CD4-positive, alpha-beta memory T cell (primary cell): ENCODE results near the gene PAIP2. TPM values are rescaled to one million over a fixed set of nuclear protein-coding genes. Genes with fewer than 3 reads are reported as not detected.

Experiments
- CTCF ChIA-PET: fragments of 350-600 bp; sonication (Branson Sonifier 250); formaldehyde crosslinking; loops from one replicate; lab custom pipeline; 2021; ENCODE audit warnings: inconsistent platforms; ENCODE audit not compliant: partially characterized antibody; lab: Charles Lee
- POLR2A ChIA-PET: fragments of 350-600 bp; sonication (Branson Sonifier 250); formaldehyde crosslinking; loops from one replicate; lab custom pipeline; 2021; ENCODE audit not compliant: partially characterized antibody; lab: Charles Lee
- DNase-seq, 5 donors: peaks; one replicate each; pipeline versions ENCODE4 v3.0.0 to v3.0.0-alpha.2; 2020 to 2022; ENCODE audit warnings: mixed read lengths in 1 of 5
- H3K27ac ChIP-seq: one replicate; pipeline ENCODE4 v1.7.0; 2013; ENCODE audit warnings: low read depth, low read length
- H3K27me3 ChIP-seq: 2 replicates; pipeline ENCODE4 v1.7.0; 2013; ENCODE audit warnings: mild to moderate bottlenecking, low read length, moderate library complexity; ENCODE audit not compliant: insufficient read depth
- H3K36me3 ChIP-seq: 2 replicates; pipeline ENCODE4 v1.7.0; 2013; ENCODE audit warnings: mild to moderate bottlenecking, low read length, moderate library complexity; ENCODE audit not compliant: insufficient read depth
- H3K4me1 ChIP-seq: 2 replicates; pipeline ENCODE4 v1.7.0; 2013; ENCODE audit warnings: mild to moderate bottlenecking, low read length, moderate library complexity; ENCODE audit not compliant: insufficient read depth
- H3K4me3 ChIP-seq, 2 donors: one replicate each; pipeline ENCODE4 v1.7.0; 2013; ENCODE audit warnings: low read length in 2 of 2, mild to moderate bottlenecking in 1 of 2
- H3K9me3 ChIP-seq, 2 donors: one replicate each; pipeline ENCODE4 v1.7.0; 2013; ENCODE audit warnings: low read length in 2 of 2, control low read depth in 1 of 2; ENCODE audit not compliant: control insufficient read depth in 1 of 2
- H3K27ac Mint-ChIP-seq, 7 donors: one replicate each; pipeline ENCODE4 v1.8.0; 2020 to 2021; ENCODE audit warnings: mixed read lengths in 7 of 7, mild to moderate bottlenecking in 6 of 7, inconsistent platforms in 3 of 7, moderate library complexity in 3 of 7
- H3K27me3 Mint-ChIP-seq, 2 donors: one replicate each; pipeline ENCODE4 v1.8.0; 2020 to 2021; ENCODE audit warnings: mixed read lengths in 2 of 2
- H3K36me3 Mint-ChIP-seq, 2 donors: one replicate each; pipeline ENCODE4 v1.8.0; 2020 to 2021; ENCODE audit warnings: mixed read lengths in 2 of 2, inconsistent platforms in 1 of 2, mild to moderate bottlenecking in 1 of 2
- H3K4me1 Mint-ChIP-seq, 4 donors: one replicate each; pipeline ENCODE4 v1.8.0; 2020 to 2021; ENCODE audit warnings: mixed read lengths in 4 of 4, mild to moderate bottlenecking in 1 of 4
- H3K4me3 Mint-ChIP-seq, 8 donors: one replicate each; pipeline ENCODE4 v1.8.0; 2020 to 2021; ENCODE audit warnings: mixed read lengths in 8 of 8, mild to moderate bottlenecking in 7 of 8, moderate library complexity in 6 of 8, inconsistent platforms in 3 of 8
- H3K9me3 Mint-ChIP-seq, 8 donors: one replicate each; pipeline ENCODE4 v1.8.0; 2020 to 2021; ENCODE audit warnings: mixed read lengths in 8 of 8, mild to moderate bottlenecking in 5 of 8, inconsistent platforms in 3 of 8, moderate library complexity in 1 of 8
- intact Hi-C: fragments of 100-400 bp; cut with micrococcal nuclease; formaldehyde crosslinking; loops from one replicate; pipeline ENCODE4 v1.15.1; 2023
- polyA plus RNA-seq, 2 donors: library from polyadenylated mRNA; unstranded; fragments of 300-500 nt; fragmentation: Illumina TruSeq; gene quantifications; one replicate each; pipeline ENCODE4 v1.2.3, GENCODE V29; 2021
- total RNA-seq, 2 experiments: library from RNA; stranded (reverse); gene quantifications; one replicate each; pipeline ENCODE4 v1.2.3, GENCODE V29; 2021

The PAIP2 gene
- total RNA-seq (100 to 1,000 TPM; 109 to 112 TPM), polyA plus RNA-seq (100 to 1,000 TPM; 309 to 503 TPM)

- Histone ChIP-seq H3K9me3 (no peaks in the 10 kb centered on the region), H3K4me3 (peak within 1 kb of the TSS; percentile 83 to 99), H3K27me3 (no peaks in the 10 kb centered on the region), H3K4me1 (peaks cover 35% of the 10 kb centered on the region), H3K27ac (peak within 1 kb of the TSS; percentile 98), H3K36me3 (no peaks in the 10 kb centered on the region)
- intact Hi-C loops: loop anchor here (1.0 to 5.0 kb wide), 9 partner anchors 49 to 773 kb away; partner anchors contain the start of genes HSPA9, MATR3, PURA and SIL1
- POLR2A ChIA-PET: interaction anchor here (0.6 to 6.1 kb wide), 38 partner anchors 8 to 1587 kb away, joined by 3 to 149 read pairs (median 5); partner anchors contain the start of genes DNAJC18, EGR1, HNRNPA0 and HSPA9
- CTCF ChIA-PET: interaction anchor here (0.7 to 3.1 kb wide), 24 partner anchors 9 to 170 kb away, joined by 3 to 21 read pairs (median 4); partner anchors contain the start of genes MATR3 and SPATA24
- peak; percentile 96 to 99 (median 97) for DNase-seq
- Mint-ChIP-seq H3K9me3 (peaks cover 0 to 5% (median 0%) of the 10 kb centered on the region in 8 donors), H3K27me3 (no peaks in the 10 kb centered on the region), H3K27ac (peak within 1 kb of the TSS; percentile 97 to 100 (median 99)), H3K4me1 (peaks cover 34 to 62% (median 51%) of the 10 kb centered on the region in 4 donors), H3K4me3 (peak within 1 kb of the TSS; percentile 94 to 100 (median 97)), H3K36me3 (peaks cover 15 to 30% of the 10 kb centered on the region in 2 donors)
Observed at GRCh38 chr5:139341689-139342422, at the start of gene PAIP2. Gene PAIP2, plus strand, starts transcription at chr5:139341854. Its CDS starts 21,931 bp downstream, at chr5:139363785.

- POLR2A ChIA-PET: interaction anchor here (0.6 to 5.4 kb wide), 34 partner anchors 9 to 1418 kb away, joined by 3 to 149 read pairs (median 5); partner anchors contain the start of genes CTNNA1, ETF1, HSPA9 and PAIP2
- H3K36me3 Mint-ChIP-seq: peaks cover 0 to 35% of the 10 kb centered on the region in 2 donors
- no peaks in the 10 kb centered on the region for H3K9me3 Mint-ChIP-seq
Observed at GRCh38 chr5:139293202-139293506, 48.5 kb upstream of the PAIP2 start.

GRCh38 chr5:139293507-139294373 is 47.9 kb upstream of the PAIP2 start, which contains the start of gene MATR3:
Gene MATR3, plus strand, starts transcription at chr5:139293740. Its CDS starts 13,676 bp downstream, at chr5:139307416.
- H3K9me3 ChIP-seq: no peaks in the 10 kb centered on the region
- Mint-ChIP-seq H3K4me1 (peaks cover 31 to 54% (median 38%) of the 10 kb centered on the region in 4 donors), H3K36me3 (peaks cover 0 to 39% of the 10 kb centered on the region in 2 donors), H3K27ac (peak within 1 kb of the TSS; percentile 97 to 99 (median 99)), H3K9me3 (no peaks in the 10 kb centered on the region), H3K4me3 (peak within 1 kb of the TSS; percentile 97 to 99 (median 98)), H3K27me3 (no peaks in the 10 kb centered on the region)
- H3K4me3 ChIP-seq: peak within 1 kb of the TSS; percentile 86 to 87
- no peaks in the 10 kb centered on the region for H3K27me3 ChIP-seq
- ChIA-PET POLR2A (interaction anchor here (0.6 to 5.4 kb wide), 41 partner anchors 9 to 1540 kb away, joined by 3 to 149 read pairs (median 5); partner anchors contain the start of genes CTNNA1, DNAJC18, ETF1 and HNRNPA0), CTCF (interaction anchor here (1.0 to 3.4 kb wide), 9 partner anchors 11 to 830 kb away, joined by 3 to 15 read pairs (median 3); partner anchors contain the start of gene PAIP2)
- intact Hi-C loops: loop anchor here (1.0 to 5.0 kb wide), 11 partner anchors 9 to 1541 kb away; partner anchors contain the start of genes ETF1, HNRNPA0, HSPA9 and PAIP2
- peaks cover 48% of the 10 kb centered on the region for H3K4me1 ChIP-seq
- H3K27ac ChIP-seq: peak within 1 kb of the TSS; percentile 100
- peak; percentile 91 to 94 (median 93) for DNase-seq
- no peaks in the 10 kb centered on the region for H3K36me3 ChIP-seq

More at GRCh38 chr5:139293202-139293506, 48.5 kb upstream of the PAIP2 start:
- Mint-ChIP-seq H3K27me3 (no peaks in the 10 kb centered on the region), H3K27ac (peak overlapping the region; percentile 97 to 99 (median 99)), H3K4me3 (peak overlapping the region; percentile 97 to 99 (median 98)), H3K4me1 (peaks cover 26 to 48% (median 33%) of the 10 kb centered on the region in 4 donors)
- DNase-seq: no peak
- H3K4me1 ChIP-seq: peaks cover 43% of the 10 kb centered on the region
- H3K9me3 ChIP-seq: no peaks in the 10 kb centered on the region
- H3K36me3 ChIP-seq: no peaks in the 10 kb centered on the region
- intact Hi-C loops: loop anchor here (1.0 to 5.0 kb wide), 9 partner anchors 19 to 1541 kb away; partner anchors contain the start of genes ETF1, HNRNPA0, HSPA9 and PAIP2
- H3K27ac ChIP-seq: peak overlapping the region; percentile 100
- no peaks in the 10 kb centered on the region for H3K27me3 ChIP-seq
- CTCF ChIA-PET: interaction anchor here (1.0 to 3.4 kb wide), 7 partner anchors 12 to 830 kb away, joined by 3 to 15 read pairs (median 3); partner anchors contain the start of gene PAIP2
- H3K4me3 ChIP-seq: peak overlapping the region; percentile 86 to 87

GRCh38 chr5:139294374-139295165 is 47.1 kb upstream of the PAIP2 start:
- no peaks in the 10 kb centered on the region for H3K27me3 Mint-ChIP-seq

GRCh38 chr5:139295346-139296057 is 46.2 kb upstream of the PAIP2 start:
- DNase-seq: no peak
- POLR2A ChIA-PET: interaction anchor here (0.9 to 5.4 kb wide), 8 partner anchors 13 to 97 kb away, joined by 3 to 149 read pairs (median 12); partner anchors contain the start of genes PAIP2 and SIL1
- intact Hi-C loops: loop anchor here (2.0 kb wide), 1 partner anchor 15 kb away; no protein-coding TSS in a partner anchor

More at GRCh38 chr5:139294374-139295165, 47.1 kb upstream of the PAIP2 start:
- peak overlapping the region; percentile 86 to 87 for H3K4me3 ChIP-seq
- no peaks in the 10 kb centered on the region for H3K36me3 ChIP-seq
- peak; percentile 63 to 70 (median 64) for DNase-seq
- Mint-ChIP-seq H3K4me1 (peaks cover 39 to 62% (median 47%) of the 10 kb centered on the region in 4 donors), H3K9me3 (no peaks in the 10 kb centered on the region), H3K4me3 (peak overlapping the region; percentile 97 to 99 (median 98)), H3K36me3 (peaks cover 0 to 41% of the 10 kb centered on the region in 2 donors), H3K27ac (peak overlapping the region; percentile 97 to 99 (median 99))
- H3K4me1 ChIP-seq: peaks cover 57% of the 10 kb centered on the region
- intact Hi-C loops: loop anchor here (1.0 to 5.0 kb wide), 4 partner anchors 8 to 1542 kb away; partner anchors contain the start of gene HNRNPA0
- H3K27me3 ChIP-seq: no peaks in the 10 kb centered on the region
- ChIA-PET POLR2A (interaction anchor here (0.8 to 5.4 kb wide), 31 partner anchors 12 to 1541 kb away, joined by 3 to 149 read pairs (median 6); partner anchors contain the start of genes DNAJC18, ETF1, HNRNPA0 and HSPA9), CTCF (interaction anchor here (1.1 to 3.4 kb wide), 6 partner anchors 9 to 47 kb away, joined by 3 to 15 read pairs (median 8); partner anchors contain the start of gene PAIP2)
- no peaks in the 10 kb centered on the region for H3K9me3 ChIP-seq
- peak overlapping the region; percentile 100 for H3K27ac ChIP-seq

More at GRCh38 chr5:139295346-139296057, 46.2 kb upstream of the PAIP2 start:
- peak overlapping the region; percentile 97 to 99 (median 98) for H3K4me3 Mint-ChIP-seq
- Histone ChIP-seq H3K27ac (peak overlapping the region; percentile 100), H3K36me3 (no peaks in the 10 kb centered on the region), H3K9me3 (no peaks in the 10 kb centered on the region), H3K4me3 (peak overlapping the region; percentile 86 to 87), H3K4me1 (peaks cover 66% of the 10 kb centered on the region), H3K27me3 (no peaks in the 10 kb centered on the region)
- H3K36me3 Mint-ChIP-seq: peaks cover 0 to 44% of the 10 kb centered on the region in 2 donors
- H3K9me3 Mint-ChIP-seq: no peaks in the 10 kb centered on the region
- CTCF ChIA-PET: interaction anchor here (1.2 to 2.6 kb wide), 2 partner anchors 8 to 46 kb away, joined by 3 to 10 read pairs; partner anchors contain the start of gene PAIP2
- H3K27me3 Mint-ChIP-seq: no peaks in the 10 kb centered on the region
- H3K4me1 Mint-ChIP-seq: peaks cover 43 to 71% (median 54%) of the 10 kb centered on the region in 4 donors
- peak overlapping the region; percentile 33 to 99 (median 99) for H3K27ac Mint-ChIP-seq
